GM23338 (cell line): Measurements from ENCODE around the gene TASP1. TPM values are rescaled to one million over a fixed set of nuclear protein-coding genes. Genes with fewer than 3 reads are reported as not detected.

Experiments
- ATAC-seq: fragments of 200-7000 bp; cut with Tn5 transposase; 3 replicates; pipeline ENCODE4 v1.9.1; 2020
- DNase-seq: peaks from one replicate; pipeline ENCODE4 v3.0.0-alpha.2; 2015; ENCODE audit warnings: low spot score
- H2AFZ ChIP-seq: fragments of 200-600 bp; sonication (generic); 2 replicates; pipeline ENCODE4 v1.8.0; 2016; ENCODE audit warnings: antibody characterized with exemption, mild to moderate bottlenecking, moderate library complexity
- H3F3A ChIP-seq: fragments of 200-600 bp; sonication (generic); replicated peaks from 2 replicates; pipeline ENCODE4 v1.8.0; 2017; ENCODE audit warnings: antibody characterized with exemption, mixed run types, low read depth
- H3K27ac ChIP-seq: fragments of 200-600 bp; sonication (generic); 2 replicates; pipeline ENCODE4 v1.6.1; 2016; ENCODE audit warnings: low read depth
- H3K27me3 ChIP-seq: fragments of 200-600 bp; sonication (generic); 2 replicates; pipeline ENCODE4 v1.8.0; 2016; ENCODE audit warnings: mild to moderate bottlenecking, mixed run types, moderate library complexity; ENCODE audit not compliant: insufficient read depth
- H3K36me3 ChIP-seq: fragments of 200-600 bp; sonication (generic); 2 replicates; pipeline ENCODE4 v1.8.0; 2016; ENCODE audit warnings: mild to moderate bottlenecking; ENCODE audit not compliant: insufficient read depth
- H3K4me1 ChIP-seq: fragments of 200-600 bp; sonication (generic); 2 replicates; pipeline ENCODE4 v1.8.0; 2016; ENCODE audit warnings: mild to moderate bottlenecking, moderate library complexity; ENCODE audit not compliant: insufficient read depth
- H3K4me2 ChIP-seq: fragments of 200-600 bp; sonication (generic); 2 replicates; pipeline ENCODE4 v1.7.1; 2017; ENCODE audit warnings: mixed run types
- H3K4me3 ChIP-seq: fragments of 200-600 bp; sonication (generic); 2 replicates; pipeline ENCODE4 v1.6.1; 2016; ENCODE audit warnings: mixed run types
- H3K79me2 ChIP-seq: fragments of 200-600 bp; sonication (generic); replicated peaks from 2 replicates; pipeline ENCODE4 v1.8.0; 2017; ENCODE audit warnings: mild to moderate bottlenecking; ENCODE audit not compliant: insufficient read depth
- H3K9me2 ChIP-seq: fragments of 200-600 bp; sonication (generic); 2 replicates; pipeline ENCODE4 v1.8.0; 2017; ENCODE audit not compliant: insufficient read depth
- H4K20me1 ChIP-seq: fragments of 200-600 bp; sonication (generic); replicated peaks from 2 replicates; pipeline ENCODE4 v1.8.0; 2017; ENCODE audit warnings: mild to moderate bottlenecking; ENCODE audit not compliant: insufficient read depth
- H3K27ac Mint-ChIP-seq: 2 replicates; pipeline ENCODE4 v1.8.0; 2020; ENCODE audit warnings: inconsistent platforms, mild to moderate bottlenecking, moderate library complexity, mixed read lengths
- H3K27me3 Mint-ChIP-seq: 3 replicates; pipeline ENCODE4 v1.8.0; 2022; ENCODE audit warnings: low read depth, mild to moderate bottlenecking, moderate library complexity, mixed read lengths, inconsistent platforms; ENCODE audit not compliant: insufficient read depth, poor library complexity
- H3K36me3 Mint-ChIP-seq: 3 replicates; pipeline ENCODE4 v1.8.0; 2021; ENCODE audit warnings: low read depth, mild to moderate bottlenecking, inconsistent platforms, moderate library complexity, mixed read lengths
- H3K4me1 Mint-ChIP-seq: 3 replicates; pipeline ENCODE4 v1.8.0; 2020; ENCODE audit warnings: mild to moderate bottlenecking, inconsistent platforms, mixed read lengths
- H3K4me3 Mint-ChIP-seq: 3 replicates; pipeline ENCODE4 v1.8.0; 2021; ENCODE audit warnings: moderate library complexity, mild to moderate bottlenecking, inconsistent platforms, mixed read lengths
- H3K9me3 Mint-ChIP-seq: 3 replicates; pipeline ENCODE4 v1.8.0; 2020; ENCODE audit warnings: moderate library complexity, mild to moderate bottlenecking, inconsistent platforms, mixed read lengths
- CTCF ChIP-seq, 2 experiments: fragments of 200-600 bp in 1 of 2; sonication (generic) in 1 of 2; conservative IDR thresholded peaks; 2 replicates each; pipeline versions ENCODE4 v1.5.1 to v1.6.1; 2016 to 2017; ENCODE audit warnings: antibody characterized with exemption in 2 of 2, low read depth in 2 of 2, mild to moderate bottlenecking in 2 of 2, moderate library complexity in 1 of 2
- NANOG ChIP-seq: IDR thresholded peaks from 2 replicates; pipeline ENCODE4 v1.6.1; 2016; ENCODE audit warnings: antibody characterized with exemption, borderline replicate concordance
- POLR2AphosphoS5 ChIP-seq: IDR thresholded peaks from 2 replicates; pipeline ENCODE4 v1.6.1; 2016; ENCODE audit warnings: antibody characterized with exemption, low read depth
- REST ChIP-seq: IDR thresholded peaks from one replicate; pipeline ENCODE4 v1.6.1; 2018; ENCODE audit warnings: antibody characterized with exemption; ENCODE audit not compliant: unreplicated experiment
- ZNF114 ChIP-seq: fragments of 250-450 bp; sonication (Bioruptor Pico); IDR thresholded peaks from 2 replicates; pipeline ENCODE4 v1.5.0; 2020; ENCODE audit warnings: mild to moderate bottlenecking, moderate library complexity
- ZNF331 ChIP-seq: fragments of 250-450 bp; sonication (Bioruptor Pico); IDR thresholded peaks from 2 replicates; pipeline ENCODE4 v1.5.0; 2020; ENCODE audit warnings: low read depth, mild to moderate bottlenecking, moderate library complexity
- polyA plus RNA-seq: library from polyadenylated mRNA; unstranded; fragments of >200 nt; fragmentation: Nextera tagmentation; extraction: Ambion mirVana; gene quantifications from 2 replicates; pipeline ENCODE4 v1.2.1, GENCODE V29; 2016
- total RNA-seq: library from RNA; depleted of rRNA; stranded (reverse); fragments of >200 nt; shearing (Covaris generic); gene quantifications from 2 replicates; pipeline ENCODE4 v1.2.3, GENCODE V29; 2014

Gene TASP1
- total and polyA plus RNA-seq, 2 experiments from 2014 or later: 9.7 to 9.8 TPM

GRCh38 chr20:13543783-13544182 is 94.9 kb downstream of the TASP1 start (continued):
- TF ChIP-seq REST (no peak), POLR2AphosphoS5 (no peak), NANOG (no peak), CTCF (conservative IDR thresholded peaks at IDR 0.05; ENCODE audit: low read depth in 2 of 2) (no peak)

GRCh38 chr20:13535627-13536026 is 103.1 kb downstream of the TASP1 start:
- Histone ChIP-seq H3K27ac (no peak overlapping the region), H3K36me3 (no peaks in the 10 kb centered on the region), H3K4me1 (peaks cover 7% of the 10 kb centered on the region; the same call in 1 of the 2 replicates), H2AFZ (no peak overlapping the region), H3K9me2 (no peaks in the 10 kb centered on the region), H3K4me2 (no peak overlapping the region), H3K27me3 (no peaks in the 10 kb centered on the region), H3K79me2 (no peaks in the 10 kb centered on the region), H4K20me1 (no peaks in the 10 kb centered on the region), H3K4me3 (no peak overlapping the region), H3F3A (no peaks in the 10 kb centered on the region)
- no peak for ATAC-seq
- Mint-ChIP-seq H3K4me3 (no peak overlapping the region), H3K4me1 (peaks cover 7% of the 10 kb centered on the region; the same call in 2 of the 3 replicates), H3K9me3 (no peaks in the 10 kb centered on the region), H3K27ac (no peak overlapping the region), H3K27me3 (no peaks in the 10 kb centered on the region), H3K36me3 (no peaks in the 10 kb centered on the region)
- no peak for TF ChIP-seq ZNF114 (CRISPR knock-in tag)
- no peak for TF ChIP-seq CTCF (conservative IDR thresholded peaks at IDR 0.05; ENCODE audit: low read depth in 2 of 2)
- TF ChIP-seq POLR2AphosphoS5: no peak
- no peak for TF ChIP-seq ZNF331 (CRISPR knock-in tag)
- DNase-seq: no peak
